Esophagus (tissue), 2 donors: Measurements from ENCODE around the gene CIAO2A. TPM values are rescaled to one million over a fixed set of nuclear protein-coding genes. Genes with fewer than 3 reads are reported as not detected.
"Not testable (repeated sequence)": the region's sequence is repeated elsewhere in the genome, so short reads cannot be mapped to it uniquely, and the experiment has no call there.

ENCODE experiments used
- H3K27ac ChIP-seq, 2 donors: one replicate each; pipeline ENCODE4 v1.5.1; 2013; ENCODE audit warnings: low read depth in 2 of 2, mild to moderate bottlenecking in 2 of 2, inconsistent platforms in 1 of 2, low read length in 1 of 2, moderate library complexity in 1 of 2
- H3K27me3 ChIP-seq, 2 donors: one replicate each; pipeline ENCODE4 v1.6.1; 2013; ENCODE audit warnings: low read length in 2 of 2, control low read depth in 1 of 2, mild to moderate bottlenecking in 1 of 2; ENCODE audit not compliant: insufficient read depth in 2 of 2, control insufficient read depth in 1 of 2
- H3K36me3 ChIP-seq, 2 donors: one replicate each; pipeline ENCODE4 v1.6.1; 2013; ENCODE audit warnings: low read length in 1 of 2; ENCODE audit not compliant: control insufficient read depth in 2 of 2, insufficient read depth in 2 of 2
- H3K4me1 ChIP-seq, 2 donors: one replicate each; pipeline ENCODE4 v1.6.1; 2013; ENCODE audit warnings: low read length in 1 of 2; ENCODE audit not compliant: control insufficient read depth in 2 of 2, insufficient read depth in 2 of 2
- H3K4me3 ChIP-seq, 2 donors: one replicate each; pipeline ENCODE4 v1.5.1; 2013; ENCODE audit warnings: low read length in 2 of 2, mild to moderate bottlenecking in 2 of 2, low read depth in 1 of 2, moderate library complexity in 1 of 2
- H3K9me3 ChIP-seq, 2 donors: one replicate each; pipeline ENCODE4 v1.6.1; 2013; ENCODE audit warnings: mild to moderate bottlenecking in 2 of 2, low read depth in 1 of 2, low read length in 1 of 2, moderate library complexity in 1 of 2; ENCODE audit not compliant: control insufficient read depth in 2 of 2, insufficient read depth in 1 of 2
- WGBS, 2 donors: extraction: QIAGEN DNeasy Blood & Tissue Kit; methylation state at CpG; one replicate each; pipeline ENCODE4 v1.1.7; 2013; 5-methylcytosine and 5-hydroxymethylcytosine counted together
- polyA plus RNA-seq, 2 donors: library from polyadenylated mRNA; stranded (reverse); fragments of 200-250 nt; gene quantifications; one replicate each; pipeline ENCODE4 v1.2.3, GENCODE V29; 2013
- donor health status: healthy with polysubstance abuse.
- donor health status: Bipolar disorder and iron deficiency.

The CIAO2A gene
- polyA plus RNA-seq, 2 donors = 39.0 to 65.7 TPM

DNA sequence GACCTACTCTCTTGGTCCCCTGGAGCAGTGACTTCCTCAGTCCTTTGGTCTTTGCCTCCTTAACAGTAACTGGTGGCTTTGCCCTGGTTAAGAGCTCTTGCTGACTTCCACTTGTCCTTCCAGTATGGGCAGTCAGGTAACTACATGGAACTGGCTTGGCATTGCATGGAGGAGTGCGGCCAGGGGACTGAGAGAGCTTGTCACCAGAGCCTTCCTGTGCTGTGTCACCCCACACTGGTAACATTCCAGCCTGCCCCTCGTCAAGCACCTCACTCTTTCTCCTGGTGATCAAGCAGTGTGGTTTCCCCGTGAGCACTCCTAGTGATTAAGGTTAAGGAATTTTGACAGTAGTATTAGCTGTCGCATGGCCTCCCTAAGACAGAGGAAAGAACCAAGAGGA is 38.6 kb upstream of the CIAO2A start:
- H3K27me3 ChIP-seq = no peaks in the 10 kb centered on the region
- H3K9me3 ChIP-seq = no peaks in the 10 kb centered on the region
- H3K4me3 ChIP-seq = no peak overlapping the region
- 89 to 90% methylated on average over 4 of the region's 4 CpGs for WGBS, 2 donors
- peaks cover 35 to 45% of the 10 kb centered on the region in 2 donors for H3K36me3 ChIP-seq
- no peak overlapping the region for H3K27ac ChIP-seq
- H3K4me1 ChIP-seq = peaks cover 0 to 4% of the 10 kb centered on the region in 2 donors

DNA sequence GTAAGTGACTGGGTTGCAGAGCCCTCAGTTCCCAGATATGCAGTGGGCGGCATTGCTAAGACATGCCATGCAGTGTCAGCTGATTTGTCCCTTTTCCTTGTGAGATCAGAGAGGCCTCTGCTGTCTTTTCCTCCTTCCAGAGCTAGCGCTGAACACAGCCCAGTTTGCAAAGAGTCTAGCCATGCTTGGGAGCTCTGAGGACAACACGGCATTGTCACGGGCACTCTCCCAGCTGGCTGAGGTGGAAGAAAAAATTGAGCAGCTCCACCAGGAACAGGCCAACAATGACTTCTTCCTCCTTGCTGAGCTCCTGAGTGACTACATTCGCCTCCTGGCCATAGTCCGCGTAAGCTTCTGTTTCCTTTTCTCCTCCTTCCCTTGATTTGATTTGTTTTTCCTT is 37.9 kb upstream of the CIAO2A start:
- Histone ChIP-seq H3K4me1 (peaks cover 0 to 4% of the 10 kb centered on the region in 2 donors), H3K27ac (peak overlapping the region in 1 of 2 donors; percentile 8), H3K4me3 (no peak overlapping the region), H3K36me3 (peaks cover 34 to 38% of the 10 kb centered on the region in 2 donors), H3K9me3 (no peaks in the 10 kb centered on the region), H3K27me3 (no peaks in the 10 kb centered on the region)
- WGBS, 2 donors = 97% methylated on average over 7 of the region's 7 CpGs

DNA sequence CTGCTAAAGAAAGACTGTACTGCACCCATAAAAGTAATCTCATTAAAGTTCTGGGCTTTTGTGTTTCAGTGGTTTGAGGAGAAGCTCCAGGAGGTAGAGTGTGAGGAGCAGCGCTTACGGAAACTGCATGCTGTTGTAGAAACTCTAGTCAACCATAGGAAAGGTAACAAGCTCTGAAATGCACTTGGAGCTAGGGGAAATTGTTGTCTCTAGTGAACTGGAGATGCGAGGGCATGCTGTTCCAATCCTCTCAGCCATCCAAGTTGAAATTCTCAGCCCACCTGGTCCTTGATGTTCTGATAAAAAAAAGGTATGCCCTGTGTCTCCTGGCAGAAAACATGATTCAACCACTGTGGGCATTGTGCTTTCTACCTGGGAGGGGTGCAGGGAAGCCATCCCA is 36.5 kb upstream of the CIAO2A start:
- WGBS, 2 donors = 96 to 98% methylated on average over 3 of the region's 3 CpGs
- Histone ChIP-seq H3K4me1 (peaks cover 0 to 4% of the 10 kb centered on the region in 2 donors), H3K36me3 (peaks cover 34 to 36% of the 10 kb centered on the region in 2 donors), H3K27ac (no peak overlapping the region), H3K9me3 (no peaks in the 10 kb centered on the region), H3K4me3 (no peak overlapping the region), H3K27me3 (no peaks in the 10 kb centered on the region)

DNA sequence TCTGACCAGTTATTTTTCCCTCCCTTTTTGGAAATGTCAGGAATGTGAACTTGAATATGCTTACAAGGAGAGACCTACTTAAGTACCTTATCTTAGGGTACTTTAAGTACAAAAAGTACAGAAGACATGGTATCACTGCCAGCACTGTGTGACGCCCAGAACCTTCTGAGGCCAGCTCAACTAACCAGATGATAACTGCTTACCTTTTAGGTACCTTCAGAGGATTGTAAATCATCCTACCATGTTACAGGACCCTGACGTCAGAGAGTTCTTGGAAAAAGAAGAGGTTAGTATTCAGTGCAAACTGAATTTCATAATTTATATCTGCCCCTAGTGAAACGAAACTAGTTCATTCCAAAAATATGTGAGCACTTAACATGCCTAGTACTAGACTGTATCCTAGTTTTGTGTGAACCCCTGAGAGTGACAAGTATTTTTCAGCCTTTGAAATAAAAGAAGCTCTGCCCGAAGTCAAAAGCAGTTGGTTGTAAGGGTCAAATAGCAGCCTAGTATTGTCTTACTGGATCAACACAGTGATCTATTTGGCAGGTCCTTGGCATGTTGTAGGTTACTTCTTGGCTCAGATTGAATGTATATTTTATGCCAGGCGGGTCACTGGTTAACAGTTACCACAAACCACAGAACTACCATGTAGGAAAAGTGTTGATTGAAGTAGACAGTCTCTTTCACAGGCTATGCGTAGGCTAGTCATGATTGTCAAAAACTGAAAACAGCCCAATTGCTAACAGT is 34.1 kb upstream of the CIAO2A start:
- Histone ChIP-seq H3K4me1 (no peaks in the 10 kb centered on the region), H3K4me3 (no peak overlapping the region), H3K9me3 (no peaks in the 10 kb centered on the region), H3K27ac (no peak overlapping the region), H3K27me3 (no peaks in the 10 kb centered on the region), H3K36me3 (peaks cover 29 to 34% of the 10 kb centered on the region in 2 donors)
- WGBS, 2 donors = 81 to 82% methylated on average over 6 of the region's 6 CpGs

DNA sequence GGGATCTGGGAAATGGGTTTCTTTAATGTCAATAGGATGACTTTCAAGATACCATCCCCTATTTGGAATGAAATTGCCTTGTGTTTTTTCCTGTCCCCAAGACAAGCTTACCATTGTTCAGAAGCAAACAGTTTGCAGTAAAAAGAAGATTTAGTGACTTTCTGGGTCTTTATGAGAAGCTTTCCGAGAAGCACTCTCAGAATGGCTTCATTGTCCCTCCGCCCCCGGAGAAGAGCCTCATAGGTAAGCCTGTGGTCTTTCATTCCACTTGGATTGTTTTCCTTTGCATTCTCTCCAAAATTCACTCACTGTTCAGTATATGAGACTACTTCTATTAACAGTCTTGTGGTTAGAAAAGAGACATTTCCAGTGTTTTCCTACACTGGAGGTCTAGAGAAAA is 32.3 kb upstream of the CIAO2A start:
- no peaks in the 10 kb centered on the region for H3K9me3 ChIP-seq
- WGBS, 2 donors = 84% methylated on average over 3 of the region's 3 CpGs
- H3K4me3 ChIP-seq = no peak overlapping the region
- H3K36me3 ChIP-seq = peaks cover 22 to 23% of the 10 kb centered on the region in 2 donors
- no peaks in the 10 kb centered on the region for H3K4me1 ChIP-seq
- H3K27ac ChIP-seq = no peak overlapping the region
- H3K27me3 ChIP-seq = no peaks in the 10 kb centered on the region

DNA sequence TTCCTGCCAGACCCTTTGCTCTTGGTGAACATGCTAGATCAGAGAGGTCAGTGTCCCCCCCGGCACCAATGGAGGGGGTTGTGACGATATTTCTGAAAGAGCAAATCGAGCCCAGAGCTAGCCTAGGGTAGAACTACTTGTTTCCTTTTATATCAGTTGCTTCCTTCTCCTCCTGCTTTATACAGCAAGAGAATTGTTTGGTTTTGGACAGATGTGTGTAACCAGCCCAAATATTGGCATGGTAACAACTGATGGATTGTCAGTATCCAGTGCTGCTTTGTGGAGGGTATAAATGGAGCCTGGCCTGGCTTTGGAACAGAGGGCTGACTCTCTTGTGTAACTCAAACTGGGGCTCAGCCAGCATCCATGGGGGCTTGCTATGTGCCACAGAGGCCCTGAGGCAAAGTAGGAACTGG is 29.3 kb upstream of the CIAO2A start:
- peaks cover 13 to 22% of the 10 kb centered on the region in 2 donors for H3K36me3 ChIP-seq
- H3K4me1 ChIP-seq = no peaks in the 10 kb centered on the region
- 91 to 93% methylated on average over 3 of the region's 3 CpGs for WGBS, 2 donors
- no peak overlapping the region for H3K27ac ChIP-seq
- H3K27me3 ChIP-seq = no peaks in the 10 kb centered on the region
- no peak overlapping the region for H3K4me3 ChIP-seq
- H3K9me3 ChIP-seq = no peaks in the 10 kb centered on the region

DNA sequence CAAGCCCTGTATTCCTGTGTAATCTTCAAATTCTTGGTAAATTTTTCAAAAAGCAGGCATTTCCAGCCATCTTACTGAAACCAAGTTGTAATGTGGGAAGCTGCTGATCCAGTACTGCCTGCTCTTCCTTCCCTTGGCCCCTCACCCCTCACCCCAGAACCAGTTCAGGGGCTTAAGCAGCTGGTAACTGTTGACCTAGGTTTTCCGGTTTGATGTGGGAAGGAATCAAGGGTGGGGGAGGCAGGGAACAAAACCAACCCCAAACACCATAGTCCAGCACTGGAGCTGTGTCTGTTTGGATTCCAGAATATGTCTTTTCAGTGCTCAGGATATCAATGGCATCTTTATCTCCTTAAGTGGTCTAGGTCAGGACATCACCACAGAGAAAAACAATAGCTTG is 28.8 kb upstream of the CIAO2A start:
- Histone ChIP-seq H3K36me3 (peaks cover 13 to 20% of the 10 kb centered on the region in 2 donors), H3K27me3 (no peaks in the 10 kb centered on the region), H3K9me3 (no peaks in the 10 kb centered on the region), H3K4me3 (no peak overlapping the region), H3K27ac (no peak overlapping the region), H3K4me1 (no peaks in the 10 kb centered on the region)
- 71 to 87% methylated on average over 1 of the region's 1 CpG for WGBS, 2 donors

DNA sequence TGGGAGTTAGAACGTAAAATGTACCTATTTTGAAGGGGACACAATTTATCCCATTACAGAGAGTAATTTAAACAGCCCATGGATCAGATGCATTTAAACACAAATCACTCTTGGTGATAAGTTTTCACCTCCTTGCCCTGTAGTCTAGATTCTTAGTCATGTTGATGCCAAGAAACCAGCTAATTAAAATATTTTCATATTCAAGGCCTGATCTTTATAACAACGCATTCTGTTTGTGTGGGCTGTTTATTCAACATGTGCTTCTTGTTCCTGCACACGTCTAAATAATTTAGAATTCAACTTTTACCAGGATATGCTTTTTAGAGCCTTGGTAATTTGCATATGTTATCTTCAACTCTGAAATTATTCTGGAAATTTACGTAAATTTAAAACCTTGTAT is 28.0 kb upstream of the CIAO2A start:
- 86 to 87% methylated on average over 4 of the region's 4 CpGs for WGBS, 2 donors
- Histone ChIP-seq H3K27ac (no peak overlapping the region), H3K27me3 (no peaks in the 10 kb centered on the region), H3K36me3 (peaks cover 10 to 20% of the 10 kb centered on the region in 2 donors), H3K9me3 (no peaks in the 10 kb centered on the region), H3K4me3 (no peak overlapping the region), H3K4me1 (no peaks in the 10 kb centered on the region)

DNA sequence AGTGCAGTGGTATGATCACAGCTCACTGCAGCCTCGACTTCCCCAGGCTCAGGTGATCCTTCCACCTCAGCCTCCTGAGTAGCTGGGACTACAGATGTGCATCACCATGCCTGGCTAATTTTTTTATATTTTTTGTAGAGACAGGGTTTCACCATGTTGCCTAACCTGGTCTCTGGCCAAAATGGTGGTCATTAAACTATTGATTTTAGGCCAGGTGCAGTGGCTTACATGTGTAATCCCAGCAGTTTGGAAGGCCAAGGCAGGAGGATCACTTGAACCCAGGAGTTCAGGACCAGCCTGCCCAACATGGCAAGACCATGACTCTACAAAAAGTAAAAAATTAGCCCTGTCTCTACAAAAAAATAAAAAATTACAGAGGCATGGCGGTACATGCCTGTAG is 26.7 kb upstream of the CIAO2A start:
- not testable (repeated sequence) for H3K9me3 ChIP-seq
- WGBS, 2 donors = 93 to 95% methylated on average over 2 of the region's 2 CpGs
- peaks cover 10 to 24% of the 10 kb centered on the region in 2 donors for H3K36me3 ChIP-seq

More for the DNA sequence above, 26.7 kb upstream of the CIAO2A start:
- H3K4me3 ChIP-seq, H3K27me3 ChIP-seq, H3K4me1 ChIP-seq, H3K27ac ChIP-seq: not testable (repeated sequence)
